Activated T-helper 1 cell treated with Interleukin-2 at 50 U/mL for 16 hours (primary cell): ENCODE data around the gene ESAM.
A peak's percentile ranks its signal among the peaks of the same experiment; 100 is the strongest.

Experiments
- DNase-seq: peaks from one replicate; pipeline ENCODE4 v3.0.0-alpha.2; 2020; ENCODE audit warnings: low read depth

ESAM gene

GRCh38 chr11:124762105-124762623, at the start of gene ESAM:
Gene ESAM (minus strand): TSS chr11:124762290. CDS start chr11:124762154, 136 bp downstream.
- DNase-seq: peak; percentile 51

GRCh38 chr11:124811399-124812125, 49.5 kb upstream of the ESAM start:
- no peak for DNase-seq

GRCh38 chr11:124807660-124808270, 45.7 kb upstream of the ESAM start:
- DNase-seq: no peak

- DNase-seq: no peak
Observed at GRCh38 chr11:124807201-124807600, 45.1 kb upstream of the ESAM start.

GRCh38 chr11:124804884-124805283, 42.8 kb upstream of the ESAM start:
- no peak for DNase-seq

GRCh38 chr11:124801636-124802312, 39.7 kb upstream of the ESAM start:
- DNase-seq: no peak

GRCh38 chr11:124801014-124801413, 38.9 kb upstream of the ESAM start:
- DNase-seq: no peak

- peak; percentile 73 for DNase-seq
Observed at GRCh38 chr11:124800226-124800929, 38.3 kb upstream of the ESAM start, which contains the start of gene MSANTD2. Gene MSANTD2 (minus strand): TSS chr11:124800406. CDS start chr11:124800380, 26 bp downstream.

- DNase-seq: peak; percentile 35
Observed at GRCh38 chr11:124799348-124800225, 37.5 kb upstream of the ESAM start.

- DNase-seq: no peak
Observed at GRCh38 chr11:124798991-124799347, 36.9 kb upstream of the ESAM start.

- no peak for DNase-seq
Observed at GRCh38 chr11:124796312-124796711, 34.2 kb upstream of the ESAM start.

- no peak for DNase-seq
Observed at GRCh38 chr11:124793466-124794278, 31.6 kb upstream of the ESAM start.

- no peak for DNase-seq
Observed at GRCh38 chr11:124791626-124792341, 29.7 kb upstream of the ESAM start.

GRCh38 chr11:124788521-124788920, 26.4 kb upstream of the ESAM start:
- no peak for DNase-seq

- DNase-seq: no peak
Observed at GRCh38 chr11:124784051-124784450, 22.0 kb upstream of the ESAM start.

- DNase-seq: no peak
Observed at GRCh38 chr11:124783002-124783401, 20.9 kb upstream of the ESAM start.

GRCh38 chr11:124779568-124779967, 17.5 kb upstream of the ESAM start:
- DNase-seq: no peak

- no peak for DNase-seq
Observed at GRCh38 chr11:124778281-124778680, 16.2 kb upstream of the ESAM start.

- no peak for DNase-seq
Observed at GRCh38 chr11:124776865-124777645, 15.0 kb upstream of the ESAM start.
